Neural cell (in vitro differentiated cells): ENCODE measurements around the gene TNNT3. TPM values are rescaled to one million over a fixed set of nuclear protein-coding genes. Genes with fewer than 3 reads are reported as not detected.

Experiments
- H2AFZ ChIP-seq: fragments of 200-600, 300-800 bp; sonication (generic), shearing (Covaris generic); 2 replicates; pipeline ENCODE4 v1.6.0; 2014; ENCODE audit warnings: low read depth, mild to moderate bottlenecking, antibody characterized with exemption, low read length, moderate library complexity
- H3F3A ChIP-seq: fragments of 200-600 bp; shearing (Covaris generic); 2 replicates; pipeline ENCODE4 v1.6.1; 2016; ENCODE audit warnings: mild to moderate bottlenecking, moderate library complexity, mixed read lengths, antibody characterized with exemption, low read length; ENCODE audit not compliant: insufficient read depth, poor library complexity, severe bottlenecking
- H3K27ac ChIP-seq: fragments of 200-600, 300-800 bp; sonication (generic), shearing (Covaris generic); 2 replicates; pipeline ENCODE4 v1.5.1; 2014; ENCODE audit warnings: mild to moderate bottlenecking, low read length, moderate library complexity
- H3K27me3 ChIP-seq: fragments of 300-800, 200-600 bp; sonication (generic), shearing (Covaris generic); 2 replicates; pipeline ENCODE4 v1.6.0; 2014; ENCODE audit warnings: mild to moderate bottlenecking, low read depth, low read length, moderate library complexity; ENCODE audit not compliant: insufficient read depth
- H3K36me3 ChIP-seq: fragments of 300-800, 200-600 bp; sonication (generic), shearing (Covaris generic); 2 replicates; pipeline ENCODE4 v1.5.1; 2014; ENCODE audit warnings: mild to moderate bottlenecking, antibody characterized with exemption, low read length, moderate library complexity; ENCODE audit not compliant: insufficient read depth
- H3K4me2 ChIP-seq: fragments of 300-800, 200-600 bp; sonication (generic), shearing (Covaris generic); 2 replicates; pipeline ENCODE4 v1.6.0; 2014; ENCODE audit warnings: mild to moderate bottlenecking, low read length
- H3K4me3 ChIP-seq: fragments of 300-800, 200-600 bp; sonication (generic), shearing (Covaris generic); 2 replicates; pipeline ENCODE4 v1.5.1; 2014; ENCODE audit warnings: mild to moderate bottlenecking, low read length, moderate library complexity
- H3K79me2 ChIP-seq: fragments of 200-600 bp; shearing (Covaris generic); replicated peaks from 2 replicates; pipeline ENCODE4 v1.6.0; 2014; ENCODE audit warnings: mild to moderate bottlenecking, low read length, moderate library complexity; ENCODE audit not compliant: insufficient read depth
- H3K9ac ChIP-seq: fragments of 300-800, 200-600 bp; sonication (generic), shearing (Covaris generic); 2 replicates; pipeline ENCODE4 v1.6.1; 2016; ENCODE audit warnings: mild to moderate bottlenecking, low read length, mixed read lengths
- H3K9me2 ChIP-seq: fragments of 200-600 bp; shearing (Covaris generic); 2 replicates; pipeline ENCODE4 v1.6.1; 2016; ENCODE audit warnings: mild to moderate bottlenecking, low read length, mixed read lengths; ENCODE audit not compliant: insufficient read depth
- H3K9me3 ChIP-seq: fragments of 200-600, 300-800 bp; sonication (generic), shearing (Covaris generic); 2 replicates; pipeline ENCODE4 v1.6.1; 2016; ENCODE audit warnings: mild to moderate bottlenecking, mixed run types, low read length, moderate library complexity, mixed read lengths
- H4K20me1 ChIP-seq: fragments of 200-600 bp; shearing (Covaris generic); 2 replicates; pipeline ENCODE4 v1.6.1; 2016; ENCODE audit warnings: mild to moderate bottlenecking, mixed run types; ENCODE audit not compliant: insufficient read depth
- EP300 ChIP-seq: fragments of 450-650 bp; conservative IDR thresholded peaks from 2 replicates; pipeline ENCODE4 v1.6.1; 2014; ENCODE audit warnings: antibody characterized with exemption, mild to moderate bottlenecking, moderate library complexity; ENCODE audit not compliant: poor library complexity, severe bottlenecking
- MXI1 ChIP-seq: fragments of 450-650 bp; conservative IDR thresholded peaks from 2 replicates; pipeline ENCODE4 v1.6.1; 2014; ENCODE audit warnings: antibody characterized with exemption, mild to moderate bottlenecking; ENCODE audit not compliant: poor library complexity, severe bottlenecking
- POLR2AphosphoS5 ChIP-seq: IDR thresholded peaks from 2 replicates; pipeline ENCODE4 v1.6.1; 2012
- RAD21 ChIP-seq: fragments of 450-650 bp; conservative IDR thresholded peaks from 2 replicates; pipeline ENCODE4 v1.6.1; 2014; ENCODE audit warnings: antibody characterized with exemption, mild to moderate bottlenecking, moderate library complexity
- REST ChIP-seq: IDR thresholded peaks from 2 replicates; pipeline ENCODE4 v1.6.1; 2012; ENCODE audit warnings: borderline replicate concordance
- SMC3 ChIP-seq: fragments of 450-650 bp; conservative IDR thresholded peaks from 2 replicates; pipeline ENCODE4 v1.6.1; 2014; ENCODE audit warnings: antibody characterized with exemption, mild to moderate bottlenecking, moderate library complexity; ENCODE audit not compliant: poor library complexity
- TAF1 ChIP-seq: IDR thresholded peaks from 2 replicates; pipeline ENCODE4 v1.6.1; 2012; ENCODE audit warnings: low read depth
- polyA plus RNA-seq: library from polyadenylated mRNA; depleted of rRNA; stranded (reverse); fragments of >200 nt; gene quantifications from 2 replicates; pipeline ENCODE4 v1.2.3, GENCODE V29; 2014
- TF ChIP-seq, protein P1 (sequence below): fragments of 450-650 bp; IDR thresholded peaks from 2 replicates; pipeline ENCODE4 v1.5.1; 2014; ENCODE audit warnings: antibody characterized with exemption, mild to moderate bottlenecking, moderate library complexity; ENCODE audit not compliant: poor library complexity, severe bottlenecking

Gene TNNT3
- polyA plus RNA-seq, 1 donor from 2014 or later: not detected

- Histone ChIP-seq H3K27ac (no peak overlapping the region), H4K20me1 (no peaks in the 10 kb centered on the region)
- TF ChIP-seq EP300 (no peak), RAD21 (no peak), TAF1 (no peak), POLR2AphosphoS5 (no peak), SMC3 (no peak)
- TF ChIP-seq, protein P1, sequence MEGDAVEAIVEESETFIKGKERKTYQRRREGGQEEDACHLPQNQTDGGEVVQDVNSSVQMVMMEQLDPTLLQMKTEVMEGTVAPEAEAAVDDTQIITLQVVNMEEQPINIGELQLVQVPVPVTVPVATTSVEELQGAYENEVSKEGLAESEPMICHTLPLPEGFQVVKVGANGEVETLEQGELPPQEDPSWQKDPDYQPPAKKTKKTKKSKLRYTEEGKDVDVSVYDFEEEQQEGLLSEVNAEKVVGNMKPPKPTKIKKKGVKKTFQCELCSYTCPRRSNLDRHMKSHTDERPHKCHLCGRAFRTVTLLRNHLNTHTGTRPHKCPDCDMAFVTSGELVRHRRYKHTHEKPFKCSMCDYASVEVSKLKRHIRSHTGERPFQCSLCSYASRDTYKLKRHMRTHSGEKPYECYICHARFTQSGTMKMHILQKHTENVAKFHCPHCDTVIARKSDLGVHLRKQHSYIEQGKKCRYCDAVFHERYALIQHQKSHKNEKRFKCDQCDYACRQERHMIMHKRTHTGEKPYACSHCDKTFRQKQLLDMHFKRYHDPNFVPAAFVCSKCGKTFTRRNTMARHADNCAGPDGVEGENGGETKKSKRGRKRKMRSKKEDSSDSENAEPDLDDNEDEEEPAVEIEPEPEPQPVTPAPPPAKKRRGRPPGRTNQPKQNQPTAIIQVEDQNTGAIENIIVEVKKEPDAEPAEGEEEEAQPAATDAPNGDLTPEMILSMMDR: no peak
Observed at GRCh38 chr11:1947592-1948237, 28.2 kb downstream of the TNNT3 start.

DNA sequence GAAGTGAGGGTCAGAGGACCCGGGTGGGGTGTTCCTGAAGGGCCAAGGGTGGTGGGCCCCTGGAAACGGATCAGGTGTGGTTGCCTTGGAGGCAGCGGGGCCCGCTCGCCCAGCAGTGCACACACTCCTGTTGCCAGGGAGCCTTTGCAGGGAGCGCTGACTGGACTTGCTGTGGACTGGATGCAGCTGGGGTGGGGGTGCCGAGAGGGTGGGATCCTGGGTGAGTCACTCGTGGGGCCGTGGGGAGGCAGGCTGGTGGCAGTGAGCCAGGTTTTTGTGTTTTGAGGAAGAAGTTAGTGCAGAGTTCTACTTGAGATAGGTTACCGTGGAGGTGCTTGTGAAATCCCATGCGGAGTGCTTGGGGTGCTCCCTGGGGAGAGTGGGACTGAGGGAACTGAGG is 28.9 kb downstream of the TNNT3 start:
- Histone ChIP-seq H3K9me2 (no peaks in the 10 kb centered on the region), H3K79me2 (no peaks in the 10 kb centered on the region), H2AFZ (no peak overlapping the region), H3K9ac (no peak overlapping the region), H3K36me3 (no peaks in the 10 kb centered on the region), H3K27ac (no peak overlapping the region), H3F3A (no peaks in the 10 kb centered on the region), H4K20me1 (no peaks in the 10 kb centered on the region), H3K27me3 (no peaks in the 10 kb centered on the region), H3K9me3 (no peaks in the 10 kb centered on the region), H3K4me3 (no peak overlapping the region), H3K4me2 (no peak overlapping the region)
- TF ChIP-seq POLR2AphosphoS5 (no peak), SMC3 (no peak), REST (no peak), RAD21 (no peak), MXI1 (no peak)
- TF ChIP-seq, protein P1: no peak

More at GRCh38 chr11:1947592-1948237, 28.2 kb downstream of the TNNT3 start:
- no peak overlapping the region for H3K4me2 ChIP-seq
- no peak overlapping the region for H3K9ac ChIP-seq
- no peak overlapping the region for H2AFZ ChIP-seq
- H3K79me2 ChIP-seq: no peaks in the 10 kb centered on the region
- H3K27me3 ChIP-seq: no peaks in the 10 kb centered on the region
- no peaks in the 10 kb centered on the region for H3K36me3 ChIP-seq
- H3K9me2 ChIP-seq: no peaks in the 10 kb centered on the region
- H3F3A ChIP-seq: no peaks in the 10 kb centered on the region
- no peak overlapping the region for H3K4me3 ChIP-seq
- H3K9me3 ChIP-seq: no peaks in the 10 kb centered on the region
